Erythroblast (primary cell): Measurements from ENCODE around the gene TCAF1.

Source experiments
- GATA1 ChIP-seq: IDR thresholded peaks from 2 replicates; pipeline ENCODE4 v1.6.1; 2011; ENCODE audit warnings: low read depth, mild to moderate bottlenecking, control low read depth, low read length, moderate library complexity
- POLR2A ChIP-seq: IDR thresholded peaks from 2 replicates; pipeline ENCODE4 v1.6.1; 2011; ENCODE audit warnings: mild to moderate bottlenecking, low read length

- TF ChIP-seq POLR2A (no peak), GATA1 (no peak)
Observed at GRCh38 chr7:143948733-143949132, 46.8 kb upstream of the TCAF1 start.
